Osteocyte (in vitro differentiated cells): ENCODE measurements around the gene C14orf119. TPM values are rescaled to one million over a fixed set of nuclear protein-coding genes. Genes with fewer than 3 reads are reported as not detected.

Experiments used
- DNase-seq: peaks from one replicate; pipeline ENCODE4 v3.0.0; 2021; ENCODE audit warnings: mixed read lengths; ENCODE audit not compliant: unreplicated experiment; ENCODE audit errors: extremely low spot score
- H3K27ac Mint-ChIP-seq: one replicate; pipeline ENCODE4 v1.8.0; 2021; ENCODE audit warnings: mild to moderate bottlenecking, mixed read lengths; ENCODE audit not compliant: unreplicated experiment
- H3K27me3 Mint-ChIP-seq: one replicate; pipeline ENCODE4 v1.8.0; 2021; ENCODE audit warnings: mixed read lengths; ENCODE audit not compliant: unreplicated experiment
- H3K36me3 Mint-ChIP-seq: one replicate; pipeline ENCODE4 v1.8.0; 2021; ENCODE audit warnings: mixed read lengths; ENCODE audit not compliant: unreplicated experiment
- H3K4me1 Mint-ChIP-seq: one replicate; pipeline ENCODE4 v1.8.0; 2021; ENCODE audit warnings: mixed read lengths; ENCODE audit not compliant: unreplicated experiment
- H3K4me3 Mint-ChIP-seq: one replicate; pipeline ENCODE4 v1.8.0; 2021; ENCODE audit warnings: mild to moderate bottlenecking, moderate library complexity, mixed read lengths; ENCODE audit not compliant: unreplicated experiment
- H3K9me3 Mint-ChIP-seq: one replicate; pipeline ENCODE4 v1.8.0; 2021; ENCODE audit warnings: mixed read lengths; ENCODE audit not compliant: unreplicated experiment
- CTCF ChIP-seq: fragments of 200-600 bp; sonication (generic); IDR thresholded peaks from 2 replicates; pipeline ENCODE4 v1.5.0; 2021; ENCODE audit warnings: antibody characterized with exemption, mild to moderate bottlenecking, moderate library complexity
- total RNA-seq: library from RNA; stranded (reverse); gene quantifications from 2 replicates; pipeline ENCODE4 v1.2.1, GENCODE V29; 2021

Gene C14orf119
- total RNA-seq, 1 donor from 2014 or later: 61.3 TPM

- Mint-ChIP-seq H3K4me3 (no peak overlapping the region), H3K27ac (no peak overlapping the region), H3K27me3 (no peaks in the 10 kb centered on the region), H3K9me3 (no peaks in the 10 kb centered on the region), H3K36me3 (no peaks in the 10 kb centered on the region), H3K4me1 (peaks cover 29% of the 10 kb centered on the region)
- no peak for DNase-seq
- TF ChIP-seq CTCF: no peak
Measured at GRCh38 chr14:23113431-23114119, 18.3 kb downstream of the C14orf119 start.

GRCh38 chr14:23114120-23114458 lies 18.8 kb downstream of the C14orf119 start:
- Mint-ChIP-seq H3K27ac (no peak overlapping the region), H3K27me3 (no peaks in the 10 kb centered on the region), H3K4me1 (peaks cover 27% of the 10 kb centered on the region), H3K36me3 (no peaks in the 10 kb centered on the region), H3K4me3 (no peak overlapping the region), H3K9me3 (no peaks in the 10 kb centered on the region)
- no peak for DNase-seq
- TF ChIP-seq CTCF: no peak

- H3K27me3 Mint-ChIP-seq: no peaks in the 10 kb centered on the region
- H3K4me3 Mint-ChIP-seq: no peak overlapping the region
- no peaks in the 10 kb centered on the region for H3K36me3 Mint-ChIP-seq
- peaks cover 28% of the 10 kb centered on the region for H3K4me1 Mint-ChIP-seq
- peak overlapping the region; percentile 71 for H3K27ac Mint-ChIP-seq
- no peaks in the 10 kb centered on the region for H3K9me3 Mint-ChIP-seq
- no peak for TF ChIP-seq CTCF
- no peak for DNase-seq
Measured at GRCh38 chr14:23114669-23115038, 19.3 kb downstream of the C14orf119 start.

- no peak for DNase-seq
Measured at GRCh38 chr14:23115039-23115731, 19.9 kb downstream of the C14orf119 start.

More at GRCh38 chr14:23115039-23115731, 19.9 kb downstream of the C14orf119 start:
- Mint-ChIP-seq H3K27ac (peak overlapping the region; percentile 71), H3K36me3 (no peaks in the 10 kb centered on the region), H3K27me3 (no peaks in the 10 kb centered on the region), H3K4me1 (peaks cover 28% of the 10 kb centered on the region), H3K9me3 (no peaks in the 10 kb centered on the region), H3K4me3 (peak overlapping the region; percentile 47)
- TF ChIP-seq CTCF: no peak
